ENCODE data around the gene PCID2. TPM values are rescaled to one million over a fixed set of nuclear protein-coding genes. Genes with fewer than 3 reads are reported as not detected.

Gene PCID2
- 48.6 and 50.8 TPM in 2 replicates for total RNA-seq

DNA sequence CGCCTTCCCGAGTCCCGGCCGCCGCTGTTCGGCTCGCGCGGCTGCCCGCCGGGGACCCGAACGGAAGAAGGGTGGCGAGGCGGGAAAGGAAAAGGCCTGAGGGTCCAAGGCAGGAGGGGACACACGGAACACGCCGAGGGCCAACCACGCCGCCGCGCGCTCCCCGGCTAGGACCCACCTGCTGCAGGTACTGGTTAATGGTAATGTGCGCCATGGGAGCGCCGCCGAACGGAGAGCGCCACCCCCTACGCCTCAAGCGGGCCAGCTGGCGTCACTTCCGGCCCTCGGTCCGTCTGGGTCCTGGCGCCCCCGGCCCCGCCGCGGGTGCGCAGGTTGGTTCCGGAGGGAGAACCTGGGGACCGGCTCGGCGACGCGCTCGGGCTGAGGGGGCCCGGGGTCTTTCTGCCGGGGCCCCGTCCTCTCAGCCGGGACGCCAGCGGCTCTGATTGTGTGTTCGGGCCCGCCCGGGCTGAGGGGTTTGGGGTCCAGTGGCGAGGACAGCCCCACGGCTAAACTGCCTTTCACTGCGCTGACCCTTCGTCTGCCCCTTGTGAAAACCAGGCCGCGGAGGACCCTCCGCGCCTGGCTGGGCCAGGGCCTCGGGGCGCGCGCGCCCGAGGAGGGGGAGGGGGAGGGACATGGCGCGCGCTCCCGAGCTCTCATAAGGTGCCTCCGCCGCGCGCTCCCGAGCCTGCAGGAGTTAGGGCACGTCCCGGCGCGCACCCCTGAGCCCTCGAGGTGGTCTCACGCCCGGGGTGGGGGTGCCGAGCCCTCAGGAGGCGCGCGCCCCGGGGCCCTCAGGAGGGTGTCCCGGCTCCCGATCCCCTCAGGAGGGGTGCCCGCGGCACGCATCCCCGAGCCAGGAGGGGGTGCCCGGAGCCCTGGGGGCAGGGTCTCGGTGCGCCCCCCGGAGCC lies at the start of gene PCID2:
Gene PCID2 (minus strand): TSS at position 249 of the 915 bp plus-strand sequence. CDS start 35 bp downstream, at position 214.

DNA sequence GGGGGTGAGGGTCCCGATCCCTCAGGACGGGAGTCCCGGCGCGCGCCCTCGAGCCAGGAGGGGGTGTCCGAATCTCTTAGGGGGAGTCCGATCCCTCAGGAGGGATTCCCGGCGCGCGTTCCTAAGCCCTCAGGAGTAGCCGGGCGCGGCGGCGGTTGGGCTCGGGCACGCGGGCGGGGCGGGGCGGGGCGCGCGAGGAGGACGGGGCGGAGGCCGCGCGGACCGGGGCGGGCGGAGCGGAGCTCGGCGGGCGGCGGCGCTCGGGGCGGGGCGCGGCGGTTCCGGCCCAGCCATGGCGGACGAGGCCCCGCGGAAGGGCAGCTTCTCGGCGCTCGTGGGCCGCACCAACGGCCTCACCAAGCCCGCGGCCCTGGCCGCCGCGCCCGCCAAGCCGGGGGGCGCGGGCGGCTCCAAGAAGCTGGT lies 878 bp upstream of the PCID2 start, which contains the start of gene CUL4A:
Gene CUL4A (plus strand): TSS at position 278 of the 423 bp plus-strand sequence. CDS start 15 bp downstream, at position 293.

DNA sequence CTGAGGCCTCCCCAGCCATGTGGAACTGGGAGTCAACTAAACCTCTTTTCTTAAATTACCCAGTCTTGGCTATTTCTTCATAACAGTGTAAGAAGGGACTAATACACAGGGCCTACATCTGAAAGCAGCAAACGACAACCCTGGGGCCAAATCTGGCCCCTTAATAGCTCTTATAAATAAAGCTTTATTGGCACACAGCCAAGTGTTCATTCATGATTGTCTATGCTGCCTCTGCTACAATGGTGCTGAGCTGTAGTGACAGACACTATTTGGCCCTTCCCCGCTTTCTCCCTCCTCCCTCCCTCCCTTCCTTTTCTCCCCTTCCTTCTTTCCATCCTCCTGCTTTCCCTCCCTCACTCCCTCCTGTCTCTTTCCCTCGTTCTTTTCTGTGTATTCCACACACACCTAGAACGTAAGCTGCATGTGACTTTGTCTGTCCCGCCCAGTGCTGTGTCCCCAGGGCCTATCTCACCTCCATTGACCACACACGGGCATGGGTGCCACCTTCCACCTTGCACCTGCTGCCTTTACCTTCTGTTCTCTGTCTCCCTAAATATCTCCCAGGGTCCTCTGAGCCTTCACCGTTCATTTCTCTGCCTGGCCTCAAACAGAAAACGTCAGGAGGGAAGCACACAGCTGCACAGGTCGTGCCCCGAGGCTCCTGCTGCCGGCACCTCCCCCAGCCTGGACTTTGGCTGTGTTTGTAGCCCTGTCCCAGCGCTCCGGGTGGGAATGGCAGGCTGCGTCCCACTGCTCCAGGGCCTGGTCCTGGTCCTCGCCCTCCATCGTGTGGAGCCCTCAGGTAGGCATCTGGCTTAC lies 50.3 kb downstream of the PCID2 start, which contains the start of gene PROZ:
Gene PROZ (plus strand): TSS at position 720 of the 819 bp plus-strand sequence. CDS start 13 bp downstream, at position 733.

Small RNA genes lying within 50 kb of the gene (small RNA-seq; reads per million reads assigned to genes)
- not detected for gene AL137002.1

Other genes with a start within 250 kb of the PCID2 start
- gene MCF2L, start 239.5 kb downstream of the PCID2 start, total RNA-seq: 0.39 and 0.65 TPM in 2 replicates
- gene F7, start 102.9 kb downstream of the PCID2 start, total RNA-seq: not detected in 2 replicates
- not detected in 2 replicates for gene F10, start 85.9 kb downstream of the PCID2 start, total RNA-seq
- gene PROZ, start 50.0 kb downstream of the PCID2 start, total RNA-seq: not detected in 2 replicates
- 112 and 114 TPM in 2 replicates for gene CUL4A, start 944 bp upstream of the PCID2 start, total RNA-seq
- 156 and 180 TPM in 2 replicates for gene LAMP1, start 88.6 kb upstream of the PCID2 start, total RNA-seq
- 2.1 and 3.2 TPM in 2 replicates for gene GRTP1, start 155.5 kb upstream of the PCID2 start, total RNA-seq
- gene ADPRHL1, start 244.8 kb upstream of the PCID2 start, total RNA-seq: 2.4 and 4.2 TPM in 2 replicates

All from articular chondrocyte of knee joint (primary cell).